ENCODE data around the gene NGDN.

The NGDN gene

DNA sequence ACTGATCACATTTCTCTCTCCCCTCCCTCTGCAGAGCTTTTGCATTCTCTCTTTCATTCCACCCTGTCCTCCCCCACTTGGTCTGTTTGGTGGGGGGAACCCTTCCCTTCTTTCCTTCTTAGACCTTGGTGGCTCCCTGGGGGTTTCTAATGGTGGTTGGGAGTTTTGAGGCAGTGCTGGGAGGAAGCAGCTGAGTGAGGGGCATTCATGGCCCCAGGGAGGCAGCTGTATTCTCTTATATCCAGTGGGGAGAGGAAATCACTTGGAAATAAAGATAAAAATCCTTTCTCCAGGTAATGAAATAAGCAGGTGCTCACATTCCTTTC lies 13.3 kb downstream of the NGDN start:
- TF ChIP-seq, protein P1, sequence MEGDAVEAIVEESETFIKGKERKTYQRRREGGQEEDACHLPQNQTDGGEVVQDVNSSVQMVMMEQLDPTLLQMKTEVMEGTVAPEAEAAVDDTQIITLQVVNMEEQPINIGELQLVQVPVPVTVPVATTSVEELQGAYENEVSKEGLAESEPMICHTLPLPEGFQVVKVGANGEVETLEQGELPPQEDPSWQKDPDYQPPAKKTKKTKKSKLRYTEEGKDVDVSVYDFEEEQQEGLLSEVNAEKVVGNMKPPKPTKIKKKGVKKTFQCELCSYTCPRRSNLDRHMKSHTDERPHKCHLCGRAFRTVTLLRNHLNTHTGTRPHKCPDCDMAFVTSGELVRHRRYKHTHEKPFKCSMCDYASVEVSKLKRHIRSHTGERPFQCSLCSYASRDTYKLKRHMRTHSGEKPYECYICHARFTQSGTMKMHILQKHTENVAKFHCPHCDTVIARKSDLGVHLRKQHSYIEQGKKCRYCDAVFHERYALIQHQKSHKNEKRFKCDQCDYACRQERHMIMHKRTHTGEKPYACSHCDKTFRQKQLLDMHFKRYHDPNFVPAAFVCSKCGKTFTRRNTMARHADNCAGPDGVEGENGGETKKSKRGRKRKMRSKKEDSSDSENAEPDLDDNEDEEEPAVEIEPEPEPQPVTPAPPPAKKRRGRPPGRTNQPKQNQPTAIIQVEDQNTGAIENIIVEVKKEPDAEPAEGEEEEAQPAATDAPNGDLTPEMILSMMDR (IDR thresholded peaks at IDR 0.05; ENCODE audit: low read depth, low read length) = no peak
- no peak overlapping the region for H3K4me3 ChIP-seq (ENCODE audit: low read depth, low read length)
- in situ Hi-C loops (cut with HindIII; ENCODE audit: low sequenced_read_pairs) = no loop called here

DNA sequence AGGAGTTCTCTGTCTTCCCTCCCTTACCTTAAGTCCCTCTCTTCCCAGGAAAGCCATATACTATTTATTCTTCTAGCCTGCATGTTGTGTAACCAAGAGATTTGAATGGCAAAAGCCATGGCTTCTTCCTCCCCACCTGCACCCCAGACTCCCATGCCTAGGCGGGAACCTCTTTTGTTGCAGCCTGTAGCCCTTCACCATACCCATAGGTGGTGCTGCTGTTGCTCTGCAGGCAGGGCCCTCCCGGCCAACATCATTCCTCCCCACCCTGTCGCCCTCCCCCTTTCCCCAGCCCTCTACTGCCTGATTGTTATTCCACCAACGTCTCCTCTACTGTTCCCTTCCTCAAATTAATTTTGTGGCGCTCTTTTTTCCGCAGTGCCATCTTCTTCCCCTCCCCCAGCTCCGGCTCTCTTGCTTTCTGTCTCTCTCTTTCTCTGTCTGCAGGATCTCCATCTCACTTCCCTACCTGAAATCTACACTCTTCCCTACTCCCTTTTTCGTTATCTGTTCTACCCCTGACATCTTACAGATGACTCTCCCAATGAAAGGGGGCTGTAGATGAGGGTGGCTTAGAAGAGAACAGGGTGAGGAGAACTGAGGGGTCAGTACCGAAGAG lies 13.8 kb downstream of the NGDN start:
- in situ Hi-C loops (cut with HindIII; ENCODE audit: low sequenced_read_pairs) = no loop called here
- DNase-seq (ENCODE audit: low read depth, low spot score) = no peak
- no peak overlapping the region for H3K4me3 ChIP-seq (ENCODE audit: low read depth, low read length)
- TF ChIP-seq, protein P1 (IDR thresholded peaks at IDR 0.05; ENCODE audit: low read depth, low read length) = peak; percentile 63

More for the DNA sequence above, 13.3 kb downstream of the NGDN start:
- DNase-seq (ENCODE audit: low read depth, low spot score) = no peak

DNA sequence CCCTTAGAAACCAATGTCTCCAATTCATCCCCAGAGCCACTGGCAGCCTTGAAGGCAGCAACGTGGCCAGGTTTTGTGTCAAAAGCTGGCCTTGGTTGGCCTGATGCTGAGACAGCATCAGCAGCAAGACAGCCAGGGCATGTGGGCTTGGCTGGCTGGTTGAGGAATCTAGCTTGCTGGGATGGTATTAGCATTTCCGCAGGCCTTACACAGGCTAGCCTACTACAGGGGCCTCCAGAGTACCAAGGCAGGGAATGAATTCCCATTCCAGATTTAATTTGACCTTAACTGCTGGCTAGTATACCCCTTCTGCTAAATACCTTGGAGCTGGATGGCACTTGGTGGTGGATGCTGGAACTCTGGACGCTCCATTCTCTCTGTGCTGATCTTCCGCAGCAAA lies 15.8 kb downstream of the NGDN start:
- TF ChIP-seq, protein P1 (IDR thresholded peaks at IDR 0.05; ENCODE audit: low read depth, low read length) = no peak
- DNase-seq (ENCODE audit: low read depth, low spot score) = no peak
- in situ Hi-C loops (cut with HindIII; ENCODE audit: low sequenced_read_pairs) = no loop called here
- no peak overlapping the region for H3K4me3 ChIP-seq (ENCODE audit: low read depth, low read length)

DNA sequence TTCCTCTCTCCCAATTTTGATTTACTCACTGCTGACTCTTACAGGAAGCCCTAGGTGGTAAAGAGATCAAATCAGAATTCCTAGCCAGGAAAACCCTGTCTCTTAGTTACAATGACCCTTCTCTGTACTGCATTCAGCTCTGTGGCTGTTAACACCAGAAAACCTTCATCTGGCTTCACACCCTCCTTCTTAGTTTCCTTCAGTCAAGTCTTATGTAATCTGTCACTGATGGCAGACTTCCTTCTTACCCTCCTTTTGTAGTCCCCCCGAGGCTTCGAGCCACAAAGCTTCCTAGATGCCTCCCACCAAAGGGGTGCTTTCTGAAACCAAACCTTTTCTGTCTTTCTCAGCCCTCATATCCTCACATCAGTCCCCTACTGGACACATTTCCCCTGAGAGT lies 16.5 kb downstream of the NGDN start:
- TF ChIP-seq, protein P1 (IDR thresholded peaks at IDR 0.05; ENCODE audit: low read depth, low read length) = no peak
- no peak overlapping the region for H3K4me3 ChIP-seq (ENCODE audit: low read depth, low read length)
- in situ Hi-C loops (cut with HindIII; ENCODE audit: low sequenced_read_pairs) = no loop called here
- no peak for DNase-seq (ENCODE audit: low read depth, low spot score)

DNA sequence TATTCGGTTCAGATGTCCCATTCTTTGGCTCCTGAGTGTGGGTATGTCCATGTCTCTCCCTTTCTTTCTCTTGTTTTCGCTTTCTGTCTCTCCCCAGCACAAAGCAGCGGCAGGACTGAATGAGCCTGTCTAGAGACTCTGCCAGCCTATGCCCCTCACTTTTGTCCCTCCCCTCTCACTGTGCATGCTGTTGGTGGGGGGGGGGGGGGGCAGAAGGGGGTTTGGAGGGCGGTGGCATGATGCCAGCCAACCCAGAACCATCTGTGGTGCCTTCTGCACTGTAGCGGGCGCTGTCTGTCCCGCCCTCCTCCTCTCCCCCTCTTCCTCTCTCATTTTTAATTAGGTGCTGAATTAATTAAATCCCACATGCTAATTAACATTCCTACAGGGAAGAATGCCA lies 17.7 kb downstream of the NGDN start:
- no peak for DNase-seq (ENCODE audit: low read depth, low spot score)
- in situ Hi-C loops (cut with HindIII; ENCODE audit: low sequenced_read_pairs) = no loop called here
- no peak overlapping the region for H3K4me3 ChIP-seq (ENCODE audit: low read depth, low read length)
- TF ChIP-seq, protein P1 (IDR thresholded peaks at IDR 0.05; ENCODE audit: low read depth, low read length) = no peak

DNA sequence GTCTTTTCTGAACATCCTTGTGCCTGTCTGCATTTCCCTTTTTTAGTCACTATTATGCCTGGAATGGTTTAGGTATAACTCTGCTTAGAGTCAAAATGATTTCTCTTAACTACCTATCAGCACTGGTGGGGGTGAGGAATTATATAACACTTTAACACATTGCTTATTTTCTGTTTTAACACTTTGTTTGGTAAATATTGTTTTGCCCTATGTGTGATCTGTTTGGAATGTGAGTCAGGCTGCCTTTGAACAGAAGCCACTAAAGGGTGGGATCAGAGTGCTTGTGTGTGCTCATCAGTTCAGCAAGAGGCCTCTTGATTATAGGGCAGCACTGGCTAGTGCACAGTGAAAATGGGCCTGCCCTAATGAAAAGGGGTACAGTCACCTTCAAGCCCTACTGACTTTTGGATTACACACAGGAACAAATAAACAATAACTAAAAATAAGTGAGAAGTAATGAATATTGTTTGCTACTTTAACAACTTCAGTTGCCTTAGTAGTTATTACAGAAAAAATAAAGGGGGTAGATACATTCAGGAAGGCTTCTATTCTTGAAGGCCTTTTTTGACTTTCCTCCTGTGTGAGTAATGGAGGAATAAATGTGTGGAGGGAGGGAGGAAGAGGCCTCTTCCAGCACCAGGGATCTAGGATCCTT lies 23.2 kb downstream of the NGDN start:
- no peak for DNase-seq (ENCODE audit: low read depth, low spot score)
- TF ChIP-seq, protein P1 (IDR thresholded peaks at IDR 0.05; ENCODE audit: low read depth, low read length) = no peak
- no peak overlapping the region for H3K4me3 ChIP-seq (ENCODE audit: low read depth, low read length)
- in situ Hi-C loops (cut with HindIII; ENCODE audit: low sequenced_read_pairs) = no loop called here
